ENCODE measurements around the gene TRERF1. TPM values are rescaled to one million over a fixed set of nuclear protein-coding genes. Genes with fewer than 3 reads are reported as not detected.

Gene TRERF1
- polyA plus RNA-seq, 1 of the 3 experiments (the other 2 are of a cell fraction), result 3.6 TPM

GRCh38 chr6:42365021-42365420, 86.7 kb downstream of the TRERF1 start:
- CTCF ChIA-PET, result no interaction called here
- Histone ChIP-seq H3K79me2 (ENCODE audit: insufficient read depth) (no peaks in the 10 kb centered on the region), H3K36me3 (replicated peaks in 1 of 2; ENCODE audit: control insufficient read depth in 1 of 2, insufficient read depth in 2 of 2, low read length in 1 of 2) (no peaks in the 10 kb centered on the region), H3K9me2 (peaks cover under 1% of the 10 kb centered on the region; the same call in 1 of the 2 replicates), H3K9ac (no peak overlapping the region), H3F3A (replicated peaks; ENCODE audit: insufficient read depth) (no peaks in the 10 kb centered on the region), H3K4me3 (ENCODE audit: low read depth in 2 of 2, low read length in 1 of 2) (no peak overlapping the region), H2AFZ (ENCODE audit: low read depth) (no peak overlapping the region), H3K27ac (ENCODE audit: low read depth in 2 of 2, low read length in 1 of 2) (no peak overlapping the region), H3K4me2 (no peak overlapping the region), H4K20me1 (ENCODE audit: insufficient read depth) (no peaks in the 10 kb centered on the region; the same call in 1 of the 2 replicates), H3K9me3 (no peaks in the 10 kb centered on the region), H3K4me1 (ENCODE audit: control insufficient read depth in 1 of 2, insufficient read depth in 2 of 2, low read depth in 1 of 2, low read length in 1 of 2) (no peaks in the 10 kb centered on the region), H3K27me3 (ENCODE audit: insufficient read depth) (no peaks in the 10 kb centered on the region)
- no peak for DNase-seq
- 100% methylated on average over 6 of the region's 8 CpGs for WGBS (ENCODE audit: low lambda C conversion rate)
- TF ChIP-seq MEF2A (IDR thresholded peaks at IDR 0.05; ENCODE audit: borderline replicate concordance, low read depth), result no peak
- no peak for TF ChIP-seq FOSL2 (IDR thresholded peaks at IDR 0.05; ENCODE audit: borderline replicate concordance, low read depth)
- TF ChIP-seq MXI1 (IDR thresholded peaks at IDR 0.05; ENCODE audit: low read depth, low read length), result no peak
- no peak for TF ChIP-seq REST (IDR thresholded peaks at IDR 0.05; ENCODE audit: low read depth, low read length)
- TF ChIP-seq SMC3 (IDR thresholded peaks at IDR 0.05; ENCODE audit: low read depth, low read length), result no peak
- TF ChIP-seq EZH2phosphoT487 (IDR thresholded peaks at IDR 0.05; ENCODE audit: borderline replicate concordance, low read depth), result no peak
- no peak for TF ChIP-seq YY1 (IDR thresholded peaks at IDR 0.05; ENCODE audit: low read depth)
- TF ChIP-seq SIN3A (IDR thresholded peaks at IDR 0.05; ENCODE audit: borderline replicate concordance, low read depth, low read length), result no peak
- no peak for TF ChIP-seq GATA2 (CRISPR knock-in tag; IDR thresholded peaks at IDR 0.05)
- POLR2A ChIA-PET, result no interaction called here

GRCh38 chr6:42363926-42364849, 87.5 kb downstream of the TRERF1 start:
- no peaks in the 10 kb centered on the region for H3K27me3 ChIP-seq (ENCODE audit: insufficient read depth)
- H3K9me2 ChIP-seq, result peaks cover 2% of the 10 kb centered on the region; the same call in 1 of the 2 replicates
- 95% methylated on average over 7 of the region's 8 CpGs for WGBS (ENCODE audit: low lambda C conversion rate)
- TF ChIP-seq TEAD4 (IDR thresholded peaks at IDR 0.05; ENCODE audit: borderline replicate concordance, insufficient read depth) (no peak), MAX (IDR thresholded peaks at IDR 0.05; ENCODE audit: low read depth) (no peak), USF2 (IDR thresholded peaks at IDR 0.05; ENCODE audit: borderline replicate concordance, low read depth, low read length) (no peak), FOXM1 (IDR thresholded peaks at IDR 0.05; ENCODE audit: low read depth) (no peak), IRF3 (IDR thresholded peaks at IDR 0.05; ENCODE audit: low read depth, low read length) (no peak), RFX5 (IDR thresholded peaks at IDR 0.05; ENCODE audit: low read length) (no peak), POLR2AphosphoS5 (IDR thresholded peaks at IDR 0.05; ENCODE audit: low read depth, low read length) (no peak)
- no peak overlapping the region for H2AFZ ChIP-seq (ENCODE audit: low read depth)
- no peaks in the 10 kb centered on the region for H3K4me1 ChIP-seq (ENCODE audit: control insufficient read depth in 1 of 2, insufficient read depth in 2 of 2, low read depth in 1 of 2, low read length in 1 of 2)
- peaks cover 0 to 3% of the 10 kb centered on the region in 2 experiments for H3K36me3 ChIP-seq (replicated peaks in 1 of 2; ENCODE audit: control insufficient read depth in 1 of 2, insufficient read depth in 2 of 2, low read length in 1 of 2)
- no peaks in the 10 kb centered on the region for H3F3A ChIP-seq (replicated peaks; ENCODE audit: insufficient read depth)
- H4K20me1 ChIP-seq (ENCODE audit: insufficient read depth), result no peaks in the 10 kb centered on the region; the same call in 1 of the 2 replicates
- no peak for DNase-seq
- ChIA-PET CTCF (no interaction called here), POLR2A (no interaction called here)
- H3K9ac ChIP-seq, result no peak overlapping the region
- no peak overlapping the region for H3K4me3 ChIP-seq (ENCODE audit: low read depth in 2 of 2, low read length in 1 of 2)
- no peak overlapping the region for H3K27ac ChIP-seq (ENCODE audit: low read depth in 2 of 2, low read length in 1 of 2)
- H3K4me2 ChIP-seq, result no peak overlapping the region
- no peaks in the 10 kb centered on the region for H3K79me2 ChIP-seq (ENCODE audit: insufficient read depth)
- H3K9me3 ChIP-seq, result no peaks in the 10 kb centered on the region

Measured in SK-N-SH (cell line).